Activated CD8-positive, alpha-beta memory T cell treated with anti-CD3 and anti-CD28 coated beads for 48 hours (primary cell): ENCODE measurements around the gene RTL1.

ENCODE experiments used
- DNase-seq, 3 experiments: peaks; one replicate each; pipeline ENCODE4 v3.0.0-alpha.2; 2020; ENCODE audit warnings: low read depth in 2 of 3, low spot score in 2 of 3

Gene RTL1

GRCh38 chr14:100903672-100904185, at the start of gene RTL1:
Gene RTL1 (minus strand): TSS chr14:100903722. CDS start chr14:100884788, 18,934 bp downstream.
- DNase-seq = no peak

DNA sequence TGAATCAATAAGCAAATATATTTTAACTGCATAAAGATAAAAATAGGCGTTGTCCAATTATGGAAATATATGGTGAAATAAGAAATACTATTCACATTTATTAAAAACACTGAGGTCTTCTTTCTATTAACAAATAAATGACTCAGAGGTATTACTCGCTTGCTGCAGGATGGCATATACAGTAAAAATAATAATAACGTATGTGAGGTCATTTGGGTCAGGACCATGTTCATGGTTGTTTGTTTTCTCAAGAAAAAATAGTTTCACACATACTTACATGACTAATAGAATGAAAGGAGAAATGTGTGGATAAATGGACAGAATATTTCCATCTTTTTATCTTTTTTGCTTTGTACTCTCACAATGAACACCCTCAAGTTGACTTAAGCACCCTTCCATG, 46.5 kb upstream of the RTL1 start:
- DNase-seq = no peak

GRCh38 chr14:100944052-100944451, 40.5 kb upstream of the RTL1 start:
- no peak for DNase-seq

DNA sequence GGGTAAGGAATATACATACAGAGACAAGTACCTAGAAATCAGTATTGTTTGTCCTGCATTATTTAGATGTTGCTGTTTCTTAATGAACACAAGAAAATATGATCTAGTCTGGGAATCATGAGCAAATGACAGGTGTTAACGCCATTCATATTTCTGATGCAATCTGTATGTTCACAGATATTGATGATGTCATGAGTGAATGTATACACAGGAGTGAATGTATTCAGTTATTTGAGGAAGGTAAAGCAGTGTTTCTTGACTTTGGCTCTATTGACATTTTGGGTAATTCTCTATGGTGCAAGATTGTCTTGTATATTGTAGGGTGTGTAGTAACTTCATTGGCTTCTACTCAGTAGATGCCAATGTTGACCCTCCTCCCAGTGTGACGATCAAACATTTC, 26.7 kb upstream of the RTL1 start:
- no peak for DNase-seq

GRCh38 chr14:100915560-100915959, 12.0 kb upstream of the RTL1 start:
- no peak for DNase-seq

DNA sequence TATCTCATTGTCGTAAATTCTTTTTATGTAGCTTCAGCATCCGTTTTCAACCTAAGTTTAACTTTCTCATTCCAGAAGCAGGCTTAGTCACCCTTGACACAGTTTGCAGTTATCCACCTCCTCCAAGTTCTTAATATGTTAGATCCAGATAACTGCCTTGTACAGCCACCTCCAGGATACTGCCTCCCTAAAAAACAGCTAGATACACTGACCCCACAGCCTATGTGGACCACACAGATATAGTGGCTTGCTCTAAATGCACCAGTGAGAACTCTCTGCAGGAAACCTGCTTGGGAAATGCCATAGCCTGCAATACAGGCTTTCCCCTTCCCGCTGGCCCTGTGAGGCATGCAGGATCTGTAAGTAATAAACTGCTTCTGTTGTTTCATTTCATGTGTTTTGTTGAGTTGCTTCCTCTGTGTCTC, 11.1 kb upstream of the RTL1 start:
- no peak for DNase-seq

- no peak for DNase-seq
Observed at GRCh38 chr14:100911665-100912316, 8.3 kb upstream of the RTL1 start.

- no peak for DNase-seq
Observed at GRCh38 chr14:100910888-100911664, 7.6 kb upstream of the RTL1 start.

- no peak for DNase-seq
Observed at GRCh38 chr14:100909439-100909838, 5.9 kb upstream of the RTL1 start.

DNA sequence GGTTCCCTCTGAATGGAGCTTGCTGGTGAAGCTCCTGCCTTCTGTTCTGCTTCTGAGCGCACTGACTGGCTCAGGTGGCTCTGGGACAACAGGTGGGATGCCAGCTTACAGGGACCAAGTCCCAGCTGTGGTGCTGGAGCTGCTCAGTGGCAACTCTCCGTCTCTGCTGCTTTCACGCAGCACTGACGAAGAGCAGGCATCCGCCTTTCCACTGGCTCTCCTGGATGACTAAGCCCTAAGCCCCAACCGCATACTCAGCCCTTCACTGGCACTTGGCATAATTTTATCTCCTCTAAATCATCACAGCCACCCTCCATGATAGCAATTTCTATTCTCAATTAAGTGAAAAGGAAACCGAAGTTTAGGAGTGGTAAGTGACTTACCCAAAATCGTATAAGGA, 3.7 kb upstream of the RTL1 start:
- no peak for DNase-seq

DNA sequence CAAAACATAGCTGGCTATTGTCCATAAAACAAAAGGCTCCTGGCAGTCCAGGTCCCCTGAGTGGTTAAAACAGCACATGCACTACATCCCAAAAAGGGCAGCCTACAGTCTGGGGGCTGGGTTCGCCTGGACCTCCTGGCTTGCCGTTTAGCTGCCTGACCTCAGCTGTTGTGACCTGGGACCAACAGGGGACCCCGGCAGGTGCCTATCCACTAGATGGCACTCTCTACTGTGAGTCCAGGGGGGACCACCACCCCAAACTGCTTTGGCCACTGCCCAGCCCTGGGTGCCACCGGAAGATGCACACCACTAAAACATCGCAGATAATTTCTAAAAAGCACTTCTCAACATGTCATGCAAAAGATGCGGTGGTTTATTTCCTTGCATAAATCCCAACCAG, 2.9 kb upstream of the RTL1 start:
- no peak for DNase-seq

DNA sequence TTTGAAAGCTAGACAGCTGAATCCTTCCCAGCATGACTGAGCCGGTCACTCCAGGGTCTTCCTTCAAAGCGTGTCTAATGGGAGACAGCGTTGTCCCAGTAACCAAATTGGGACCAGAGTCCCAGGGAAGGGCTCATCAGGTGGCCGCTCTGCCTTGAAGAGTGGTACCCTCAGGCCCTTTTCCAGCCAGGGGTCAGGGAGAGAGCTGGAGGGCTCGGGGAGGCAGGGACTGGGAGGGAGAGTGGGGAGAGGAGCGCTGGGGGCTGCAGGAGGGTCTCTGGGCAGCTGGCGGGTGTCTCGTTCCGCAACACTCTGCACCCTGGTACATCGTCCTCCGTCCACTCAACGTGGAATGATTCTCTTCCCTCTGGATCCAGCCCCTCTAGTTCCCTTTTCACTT, 1.6 kb upstream of the RTL1 start:
- DNase-seq = no peak

GRCh38 chr14:100904307-100905087, 975 bp upstream of the RTL1 start:
- no peak for DNase-seq

GRCh38 chr14:100903134-100903468, 421 bp downstream of the RTL1 start:
- no peak for DNase-seq

DNA sequence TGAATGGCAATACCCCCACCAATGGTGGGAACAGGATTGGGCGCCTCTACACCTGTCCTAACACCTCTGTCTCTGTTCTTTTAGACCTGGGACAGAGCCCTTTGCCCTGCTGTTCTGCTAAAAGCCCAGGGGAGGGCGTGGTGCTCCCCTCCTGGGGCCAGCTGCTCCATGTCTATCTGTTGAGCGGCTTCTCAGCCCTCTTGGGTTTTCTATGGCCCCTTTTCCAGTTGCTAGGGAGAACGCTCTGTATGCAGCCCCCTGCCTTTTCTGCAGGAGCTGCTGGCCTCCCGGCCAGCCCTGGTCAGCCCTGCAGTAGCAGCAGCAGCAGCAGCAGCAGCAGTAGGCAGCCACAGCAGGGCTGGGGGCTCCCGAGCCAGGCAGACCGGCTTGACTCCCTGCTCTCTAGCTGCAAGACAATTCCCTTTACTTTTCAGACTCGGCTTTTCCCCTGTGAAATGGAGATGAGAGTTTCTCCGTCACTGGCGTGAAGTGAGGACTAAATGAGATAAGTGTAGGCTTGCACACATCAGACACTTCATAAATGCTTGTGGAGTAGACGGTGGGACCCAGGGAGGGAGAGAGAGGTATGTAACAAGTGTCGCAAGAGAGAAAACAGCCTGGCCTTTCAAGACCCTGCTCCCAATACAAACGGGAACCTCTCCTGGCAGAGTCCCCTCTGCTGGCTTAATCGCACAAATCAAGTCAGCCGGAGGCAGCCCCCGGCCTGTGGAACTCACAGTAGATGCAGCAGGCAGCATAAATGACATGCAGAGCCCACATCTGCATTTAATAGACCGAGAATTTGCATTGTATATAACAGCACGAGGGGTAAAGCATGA, 1.0 kb downstream of the RTL1 start:
- no peak for DNase-seq

DNA sequence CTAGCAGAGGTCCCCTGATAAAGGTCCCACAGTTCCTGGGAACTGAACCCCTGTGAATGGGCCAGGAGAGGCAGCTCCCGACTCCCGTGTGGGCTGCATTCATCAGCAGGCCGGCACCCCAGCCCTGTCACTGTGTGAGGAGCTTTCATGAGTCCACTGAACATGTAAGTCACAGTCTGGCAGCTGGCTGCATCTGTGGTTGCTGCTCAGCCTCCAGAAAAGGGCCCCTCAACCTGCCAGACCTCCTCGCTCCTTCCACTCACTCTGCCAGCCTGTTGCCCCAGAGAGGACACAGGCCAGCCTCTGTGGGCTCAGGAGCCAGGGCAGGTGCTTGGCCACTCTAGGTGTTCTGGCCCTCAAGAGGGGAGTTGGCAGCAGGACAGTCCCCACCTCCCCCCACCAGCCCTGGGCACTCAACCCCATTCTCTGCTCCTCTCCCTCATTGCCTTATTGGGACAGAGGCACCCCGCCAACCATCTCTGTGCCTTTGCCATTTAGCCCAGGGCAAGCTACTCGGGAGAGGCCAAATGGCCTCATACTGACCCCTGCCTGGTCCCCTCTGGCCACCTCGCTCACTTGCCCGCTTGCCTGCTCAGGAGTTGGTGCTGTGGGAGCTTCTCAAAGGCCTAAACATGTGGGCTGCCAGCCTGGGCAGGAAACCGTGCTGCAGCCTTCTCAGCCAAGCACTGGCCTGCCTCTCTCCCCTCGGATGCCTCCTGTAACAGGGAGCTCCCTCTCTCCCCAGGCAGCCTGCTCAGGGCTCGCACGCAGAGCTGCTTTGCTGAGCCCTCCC, 1.9 kb downstream of the RTL1 start:
- DNase-seq = no peak

DNA sequence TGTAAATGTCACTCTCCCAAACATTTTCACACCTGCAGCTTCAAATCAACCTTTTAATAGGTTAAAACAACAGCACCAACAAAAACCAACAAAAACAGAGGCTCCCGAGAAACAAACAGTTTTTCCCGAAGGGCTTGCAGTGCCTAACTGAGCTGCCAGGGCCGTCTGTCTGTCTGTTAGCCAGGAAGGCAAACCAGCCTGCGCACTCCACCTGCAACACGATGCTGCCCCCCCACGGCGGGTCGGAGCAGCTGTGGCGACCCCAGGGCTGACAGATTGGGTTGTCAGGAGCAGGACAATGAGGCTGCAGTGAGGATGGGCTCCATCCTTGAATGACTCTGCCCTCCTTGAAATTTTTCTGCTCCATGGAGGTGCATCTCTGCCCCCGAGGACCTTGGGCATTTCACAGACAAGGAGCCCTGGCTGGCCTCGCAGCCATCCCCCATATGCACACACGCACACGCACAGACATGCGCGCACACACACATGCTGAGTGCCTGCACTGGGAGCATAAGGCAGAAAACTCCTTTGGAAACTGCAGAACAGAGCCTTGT, 2.6 kb downstream of the RTL1 start:
- DNase-seq = no peak

GRCh38 chr14:100899884-100900771, 3.4 kb downstream of the RTL1 start:
- DNase-seq = no peak
